ENCODE results near the gene COG3.

Gene COG3

GRCh38 chr13:45527699-45528462 is 63.1 kb downstream of the COG3 start:
- no peak for TF ChIP-seq CTCF (IDR thresholded peaks at IDR 0.05)

- TF ChIP-seq CTCF (IDR thresholded peaks at IDR 0.05) = no peak
Observed at GRCh38 chr13:45529758-45530157, 65.0 kb downstream of the COG3 start.

GRCh38 chr13:45534604-45535003 is 69.9 kb downstream of the COG3 start:
- no peak for TF ChIP-seq CTCF (IDR thresholded peaks at IDR 0.05)

GRCh38 chr13:45536224-45536623 is 71.5 kb downstream of the COG3 start:
- no peak for TF ChIP-seq CTCF (IDR thresholded peaks at IDR 0.05)

- TF ChIP-seq CTCF (IDR thresholded peaks at IDR 0.05) = no peak
Observed at GRCh38 chr13:45537516-45537915, 72.8 kb downstream of the COG3 start.

GRCh38 chr13:45538382-45538781 is 73.6 kb downstream of the COG3 start:
- no peak for TF ChIP-seq CTCF (IDR thresholded peaks at IDR 0.05)

GRCh38 chr13:45540195-45540594 is 75.5 kb downstream of the COG3 start:
- no peak for TF ChIP-seq CTCF (IDR thresholded peaks at IDR 0.05)

GRCh38 chr13:45540864-45541263 is 76.1 kb downstream of the COG3 start:
- TF ChIP-seq CTCF (IDR thresholded peaks at IDR 0.05) = no peak

Measured in LNCAP (cell line).